GM12801 (cell line): ENCODE measurements around the gene FAM219A.

Experiments
- TF ChIP-seq, protein P1 (sequence below): IDR thresholded peaks from one replicate; pipeline ENCODE4 v1.5.1; 2011; ENCODE audit warnings: control low read depth; ENCODE audit not compliant: insufficient read length; ENCODE audit errors: extremely low read depth

FAM219A gene

GRCh38 chr9:34451545-34451944, 6.8 kb downstream of the FAM219A start:
- TF ChIP-seq, protein P1, sequence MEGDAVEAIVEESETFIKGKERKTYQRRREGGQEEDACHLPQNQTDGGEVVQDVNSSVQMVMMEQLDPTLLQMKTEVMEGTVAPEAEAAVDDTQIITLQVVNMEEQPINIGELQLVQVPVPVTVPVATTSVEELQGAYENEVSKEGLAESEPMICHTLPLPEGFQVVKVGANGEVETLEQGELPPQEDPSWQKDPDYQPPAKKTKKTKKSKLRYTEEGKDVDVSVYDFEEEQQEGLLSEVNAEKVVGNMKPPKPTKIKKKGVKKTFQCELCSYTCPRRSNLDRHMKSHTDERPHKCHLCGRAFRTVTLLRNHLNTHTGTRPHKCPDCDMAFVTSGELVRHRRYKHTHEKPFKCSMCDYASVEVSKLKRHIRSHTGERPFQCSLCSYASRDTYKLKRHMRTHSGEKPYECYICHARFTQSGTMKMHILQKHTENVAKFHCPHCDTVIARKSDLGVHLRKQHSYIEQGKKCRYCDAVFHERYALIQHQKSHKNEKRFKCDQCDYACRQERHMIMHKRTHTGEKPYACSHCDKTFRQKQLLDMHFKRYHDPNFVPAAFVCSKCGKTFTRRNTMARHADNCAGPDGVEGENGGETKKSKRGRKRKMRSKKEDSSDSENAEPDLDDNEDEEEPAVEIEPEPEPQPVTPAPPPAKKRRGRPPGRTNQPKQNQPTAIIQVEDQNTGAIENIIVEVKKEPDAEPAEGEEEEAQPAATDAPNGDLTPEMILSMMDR = no peak

GRCh38 chr9:34451135-34451534, 7.2 kb downstream of the FAM219A start:
- TF ChIP-seq, protein P1 = no peak

- TF ChIP-seq, protein P1 = no peak
These were observed 7.7 kb downstream of the FAM219A start for GRCh38 chr9:34450644-34451043.

DNA sequence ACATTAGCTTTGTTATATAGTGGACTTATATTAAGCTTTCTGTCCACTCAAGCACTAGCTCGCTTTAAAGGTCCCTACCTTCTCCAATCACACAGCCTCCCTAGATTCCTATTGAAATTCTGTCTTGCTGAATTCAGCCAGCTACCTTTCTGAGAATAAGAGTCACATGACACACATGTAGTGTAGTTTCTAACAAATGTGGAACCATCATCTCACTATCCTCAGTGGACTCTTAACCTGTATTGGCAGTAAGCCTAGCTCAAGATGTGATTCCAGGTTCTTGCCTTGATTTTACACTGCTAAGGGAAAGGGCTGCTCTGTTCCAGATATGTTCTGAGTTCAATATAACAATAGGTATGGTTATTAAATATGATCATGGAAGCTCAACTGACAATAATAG, 11.4 kb downstream of the FAM219A start:
- TF ChIP-seq, protein P1 = no peak

DNA sequence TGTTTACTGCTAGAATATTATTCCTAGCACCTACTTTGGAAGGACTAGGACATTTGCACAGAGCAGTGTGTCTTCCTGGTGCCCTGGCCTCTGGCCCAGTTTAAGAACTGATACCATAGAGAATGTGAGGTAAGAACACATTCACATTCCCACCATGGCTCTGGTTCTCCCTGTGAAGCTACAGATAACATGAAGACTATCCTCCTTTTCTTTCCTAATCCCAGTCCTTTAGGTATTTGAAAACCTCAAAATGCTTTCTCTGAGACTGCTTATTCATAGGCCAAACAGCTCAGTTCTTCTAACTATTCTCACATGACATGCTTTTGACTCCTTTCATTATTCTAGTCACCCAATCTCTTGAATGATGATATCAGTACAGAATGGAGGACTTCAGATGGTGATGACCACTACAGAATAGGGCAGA, 11.9 kb downstream of the FAM219A start:
- TF ChIP-seq, protein P1 = no peak

DNA sequence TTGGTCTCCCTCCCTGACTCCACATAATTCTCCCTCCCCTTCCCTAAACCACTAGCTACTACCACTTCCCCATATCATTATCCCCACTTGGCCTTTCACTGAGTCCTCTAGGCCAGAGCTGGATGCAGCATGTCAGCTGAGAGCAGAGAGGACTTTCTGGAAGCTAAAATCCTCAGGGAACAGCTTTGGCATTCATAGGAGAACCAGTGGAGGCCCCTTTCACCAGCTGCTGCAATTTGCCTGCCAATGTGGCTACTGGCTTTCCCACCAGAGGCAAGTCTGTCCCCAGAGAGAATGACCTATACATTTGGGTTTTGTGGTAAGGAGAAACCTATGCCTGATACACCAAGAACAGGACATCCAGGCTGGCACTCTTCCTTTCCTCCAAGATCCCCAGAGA, 14.4 kb downstream of the FAM219A start:
- TF ChIP-seq, protein P1 = no peak

DNA sequence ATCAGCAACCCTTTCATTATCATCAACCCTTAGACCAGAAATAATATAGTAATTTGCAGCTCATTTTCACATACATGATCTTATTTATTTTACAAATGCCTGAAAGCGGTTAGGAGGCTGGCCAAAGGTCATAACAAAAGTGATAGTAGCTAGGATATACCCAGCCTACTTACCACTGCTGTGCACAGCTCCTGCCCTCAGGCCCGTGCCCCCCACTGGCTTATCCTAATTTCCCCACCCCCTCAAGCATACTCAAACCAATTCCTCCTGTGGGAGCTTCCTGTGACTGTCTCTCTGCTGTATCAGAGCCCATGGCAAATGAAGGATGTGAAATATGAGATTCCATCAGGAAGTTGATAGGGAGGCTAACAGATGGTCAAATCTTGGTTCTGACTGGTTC, 14.8 kb downstream of the FAM219A start:
- TF ChIP-seq, protein P1 = no peak

GRCh38 chr9:34442770-34443169, 15.6 kb downstream of the FAM219A start:
- TF ChIP-seq, protein P1 = no peak
